Activated B cell treated with CpG ODN at 0.5 μM for 24 hours (primary cell): Measurements from ENCODE around the gene METTL6. TPM values are rescaled to one million over a fixed set of nuclear protein-coding genes. Genes with fewer than 3 reads are reported as not detected.
"Not testable (repeated sequence)": the region's sequence is repeated elsewhere in the genome, so short reads cannot be mapped to it uniquely, and the experiment has no call there.

ENCODE experiments used
- ATAC-seq: fragments of 200-7000 bp; cut with Tn5 transposase; one replicate; pipeline ENCODE4 v1.10.0; 2021; ENCODE audit warnings: low read depth, mild to moderate bottlenecking, moderate library complexity
- CTCF ChIA-PET: fragments of 350-600 bp; sonication (Branson Sonifier 250); formaldehyde crosslinking; loops from one replicate; lab custom pipeline; 2021; ENCODE audit warnings: antibody characterized with exemption; lab: Charles Lee
- POLR2A ChIA-PET: fragments of 350-600 bp; sonication (Branson Sonifier 250); formaldehyde crosslinking; loops from one replicate; lab custom pipeline; 2021; ENCODE audit warnings: antibody characterized with exemption; lab: Charles Lee
- DNase-seq: peaks from one replicate; pipeline ENCODE4 v3.0.0; 2022
- H3K27ac Mint-ChIP-seq: one replicate; pipeline ENCODE4 v1.8.0; 2020; ENCODE audit warnings: mixed read lengths
- H3K27me3 Mint-ChIP-seq: one replicate; pipeline ENCODE4 v1.8.0; 2021; ENCODE audit warnings: mixed read lengths
- H3K36me3 Mint-ChIP-seq: one replicate; pipeline ENCODE4 v1.8.0; 2021; ENCODE audit warnings: low read depth, mixed read lengths
- H3K4me1 Mint-ChIP-seq: one replicate; pipeline ENCODE4 v1.8.0; 2021; ENCODE audit warnings: mixed read lengths
- H3K4me3 Mint-ChIP-seq: one replicate; pipeline ENCODE4 v1.8.0; 2020; ENCODE audit warnings: mild to moderate bottlenecking, mixed read lengths
- H3K9me3 Mint-ChIP-seq: one replicate; pipeline ENCODE4 v1.8.0; 2020; ENCODE audit warnings: mixed read lengths
- CTCF ChIP-seq: fragments of 200-600 bp; IDR thresholded peaks from one replicate; pipeline ENCODE4 v1.8.0; 2022; ENCODE audit warnings: antibody characterized with exemption, mild to moderate bottlenecking
- intact Hi-C: fragments of 100-400 bp; cut with micrococcal nuclease; formaldehyde crosslinking; loops from one replicate; pipeline ENCODE4 v1.15.1; 2024
- total RNA-seq: library from RNA; stranded (reverse); gene quantifications from 2 replicates; pipeline ENCODE4 v1.2.3, GENCODE V29; 2022

Gene METTL6
- total RNA-seq, 1 donor from 2014 or later: 18.7 TPM

- ChIA-PET POLR2A (no interaction called here), CTCF (no interaction called here)
- H3K27ac Mint-ChIP-seq: no peak overlapping the region
- DNase-seq: no peak
- no peaks in the 10 kb centered on the region for H3K36me3 Mint-ChIP-seq
- no peak overlapping the region for H3K4me3 Mint-ChIP-seq
- no peak for TF ChIP-seq CTCF
- H3K9me3 Mint-ChIP-seq: peaks cover 3% of the 10 kb centered on the region
- no peaks in the 10 kb centered on the region for H3K4me1 Mint-ChIP-seq
- H3K27me3 Mint-ChIP-seq: no peaks in the 10 kb centered on the region
- intact Hi-C loops: no loop called here
- no peak for ATAC-seq
Measured at GRCh38 chr3:15458212-15458780, 31.0 kb upstream of the METTL6 start.

DNA sequence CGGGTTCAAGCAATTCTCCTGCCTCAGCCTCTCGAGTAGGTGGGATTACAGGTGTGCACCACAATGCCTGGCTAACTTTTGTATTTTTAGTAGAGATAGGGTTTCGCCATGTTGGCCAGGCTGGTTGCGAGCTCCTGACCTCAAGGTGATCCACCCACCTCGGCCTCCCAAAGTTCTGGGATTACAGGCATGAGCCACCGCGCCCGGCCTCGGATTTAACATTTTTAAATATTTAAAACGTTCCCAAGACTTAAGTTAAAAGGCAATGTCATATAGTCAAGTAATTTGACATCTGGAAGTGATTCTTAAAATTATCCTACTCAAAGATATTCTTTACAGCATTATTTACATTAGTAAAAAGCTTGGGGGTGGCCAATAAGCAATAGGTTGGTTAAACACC lies 29.6 kb upstream of the METTL6 start:
- POLR2A ChIA-PET, H3K36me3 Mint-ChIP-seq, H3K4me3 Mint-ChIP-seq, intact Hi-C loops, H3K27ac Mint-ChIP-seq, H3K27me3 Mint-ChIP-seq, H3K4me1 Mint-ChIP-seq, CTCF ChIA-PET, H3K9me3 Mint-ChIP-seq, DNase-seq, ATAC-seq: not testable (repeated sequence)

DNA sequence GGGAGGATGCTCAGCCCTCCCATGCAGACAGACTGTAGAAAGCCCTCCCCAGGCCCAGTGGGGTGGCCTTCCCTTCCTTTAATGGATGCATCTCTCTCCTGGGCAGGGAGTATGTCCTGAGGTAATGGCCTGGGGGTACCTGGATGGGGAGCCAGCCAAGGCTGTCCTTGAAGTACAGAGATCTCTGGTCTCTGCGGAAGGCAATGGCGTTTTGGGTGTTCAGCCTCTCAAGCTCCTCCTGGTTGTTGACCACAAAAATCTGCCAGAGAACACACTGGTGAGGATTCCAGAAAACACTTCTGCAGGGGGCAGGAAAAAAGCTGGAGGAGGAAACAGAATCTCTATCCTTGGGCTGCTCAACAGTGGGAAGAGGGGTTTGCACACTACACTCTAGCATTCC lies 29.0 kb upstream of the METTL6 start:
- Mint-ChIP-seq H3K4me1 (no peaks in the 10 kb centered on the region), H3K27ac (no peak overlapping the region), H3K36me3 (no peaks in the 10 kb centered on the region), H3K4me3 (no peak overlapping the region), H3K27me3 (no peaks in the 10 kb centered on the region), H3K9me3 (peaks cover 3% of the 10 kb centered on the region)
- no peak for DNase-seq
- intact Hi-C loops: no loop called here
- ChIA-PET POLR2A (no interaction called here), CTCF (no interaction called here)
- no peak for TF ChIP-seq CTCF
- no peak for ATAC-seq

- H3K9me3 Mint-ChIP-seq: peaks cover 3% of the 10 kb centered on the region
- intact Hi-C loops: no loop called here
- no peak overlapping the region for H3K27ac Mint-ChIP-seq
- POLR2A ChIA-PET: no interaction called here
- H3K4me3 Mint-ChIP-seq: no peak overlapping the region
- no peaks in the 10 kb centered on the region for H3K4me1 Mint-ChIP-seq
- ATAC-seq (no peak), DNase-seq (no peak)
- H3K36me3 Mint-ChIP-seq: no peaks in the 10 kb centered on the region
- CTCF ChIA-PET: no interaction called here
- TF ChIP-seq CTCF: no peak
- no peaks in the 10 kb centered on the region for H3K27me3 Mint-ChIP-seq
Measured at GRCh38 chr3:15455756-15456155, 28.4 kb upstream of the METTL6 start.

DNA sequence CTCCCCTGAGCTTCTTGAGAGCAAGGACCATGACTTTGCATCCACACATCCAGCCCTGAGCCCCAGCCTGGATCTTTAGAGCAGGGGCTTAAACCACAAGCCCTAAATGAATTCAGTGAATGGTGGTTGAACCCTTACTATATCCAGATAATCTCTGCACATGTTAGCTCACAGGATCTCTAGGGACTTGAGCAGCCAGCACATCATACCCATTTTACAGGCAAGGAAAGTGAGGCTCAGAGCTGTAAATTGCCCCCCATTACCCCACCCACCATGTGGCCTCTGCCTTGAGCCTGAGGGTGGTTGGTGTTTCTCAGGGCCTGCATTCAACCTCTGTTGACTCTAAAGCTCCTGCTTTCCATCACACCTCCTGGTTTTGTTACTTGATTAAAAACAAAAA lies 27.6 kb upstream of the METTL6 start:
- intact Hi-C loops: no loop called here
- TF ChIP-seq CTCF: no peak
- Mint-ChIP-seq H3K36me3 (no peaks in the 10 kb centered on the region), H3K4me3 (no peak overlapping the region), H3K4me1 (no peaks in the 10 kb centered on the region), H3K27me3 (no peaks in the 10 kb centered on the region), H3K9me3 (peaks cover 3% of the 10 kb centered on the region), H3K27ac (no peak overlapping the region)
- ChIA-PET CTCF (no interaction called here), POLR2A (no interaction called here)
- DNase-seq: no peak
- no peak for ATAC-seq
